GM21737 (cell line): Measurements from ENCODE around the gene CD300LB.
"Not testable (repeated sequence)": the region's sequence is repeated elsewhere in the genome, so short reads cannot be mapped to it uniquely, and the experiment has no call there.

Experiments used
- ATAC-seq: cut with Tn5 transposase; IDR thresholded peaks from one replicate; pipeline ENCODE4 v1.9.1; 2021; ENCODE audit warnings: mild to moderate bottlenecking, moderate library complexity; ENCODE audit not compliant: unreplicated experiment

The CD300LB gene

GRCh38 chr17:74531231-74531761 lies at the start of gene CD300LB:
Gene CD300LB (minus strand): TSS chr17:74531475. CDS start chr17:74531350, 125 bp downstream.
- ATAC-seq: no peak

GRCh38 chr17:74579900-74580299 lies 48.6 kb upstream of the CD300LB start:
- ATAC-seq: no peak

GRCh38 chr17:74578979-74579378 lies 47.7 kb upstream of the CD300LB start:
- ATAC-seq: no peak

GRCh38 chr17:74574489-74575142 lies 43.3 kb upstream of the CD300LB start:
- ATAC-seq: no peak

- ATAC-seq: not testable (repeated sequence)
Measured at GRCh38 chr17:74573635-74574034, 42.4 kb upstream of the CD300LB start.

GRCh38 chr17:74573169-74573568 lies 41.9 kb upstream of the CD300LB start:
- no peak for ATAC-seq

- ATAC-seq: no peak
Measured at GRCh38 chr17:74571621-74572270, 40.5 kb upstream of the CD300LB start.

- ATAC-seq: no peak
Measured at GRCh38 chr17:74569020-74570003, 38.0 kb upstream of the CD300LB start.

- no peak for ATAC-seq
Measured at GRCh38 chr17:74568106-74568873, 37.0 kb upstream of the CD300LB start.

GRCh38 chr17:74567397-74567796 lies 36.1 kb upstream of the CD300LB start, which contains the start of gene CD300H:
Gene CD300H (minus strand): TSS chr17:74567509.
- ATAC-seq: no peak

GRCh38 chr17:74566132-74566753 lies 35.0 kb upstream of the CD300LB start:
- no peak for ATAC-seq

- no peak for ATAC-seq
Measured at GRCh38 chr17:74565126-74565525, 33.9 kb upstream of the CD300LB start.

- ATAC-seq: no peak
Measured at GRCh38 chr17:74563358-74563757, 32.1 kb upstream of the CD300LB start.

- ATAC-seq: no peak
Measured at GRCh38 chr17:74561586-74561985, 30.3 kb upstream of the CD300LB start.

GRCh38 chr17:74558882-74559519 lies 27.7 kb upstream of the CD300LB start:
- no peak for ATAC-seq

GRCh38 chr17:74558402-74558801 lies 27.1 kb upstream of the CD300LB start:
- not testable (repeated sequence) for ATAC-seq

- ATAC-seq: no peak
Measured at GRCh38 chr17:74555427-74555940, 24.2 kb upstream of the CD300LB start.

GRCh38 chr17:74554909-74555308 lies 23.6 kb upstream of the CD300LB start:
- no peak for ATAC-seq

- ATAC-seq: no peak
Measured at GRCh38 chr17:74552037-74552436, 20.8 kb upstream of the CD300LB start.
